ENCODE measurements around the gene TEX22.

DNA sequence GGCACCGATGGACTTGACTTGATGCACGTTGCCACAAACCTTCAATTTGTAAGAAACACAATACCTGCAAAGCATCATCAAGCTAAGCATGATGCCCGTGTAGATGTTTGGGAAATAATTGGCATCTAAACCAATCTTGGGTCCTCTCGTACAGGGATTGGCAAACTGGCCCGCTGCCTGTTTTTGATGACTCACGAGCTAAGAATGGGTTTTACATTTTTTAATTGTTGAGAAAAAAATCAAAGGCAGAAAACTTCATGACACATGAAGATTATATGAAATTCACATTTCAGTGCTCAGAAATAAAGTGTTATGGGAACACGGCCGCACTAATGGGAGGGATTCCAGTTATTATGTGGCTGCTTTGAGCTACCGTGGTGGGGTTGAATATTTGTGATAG, 32.2 kb downstream of the TEX22 start:
- TF ChIP-seq RAD21 (IDR thresholded peaks at IDR 0.05) = no peak
- TF ChIP-seq YY1 (IDR thresholded peaks at IDR 0.05) = no peak
- TF ChIP-seq JUND (IDR thresholded peaks at IDR 0.05) = peak in 1 of 2 donors; percentile 24
- no peak for TF ChIP-seq NR2F2 (IDR thresholded peaks at IDR 0.05)
- TF ChIP-seq, protein P1, sequence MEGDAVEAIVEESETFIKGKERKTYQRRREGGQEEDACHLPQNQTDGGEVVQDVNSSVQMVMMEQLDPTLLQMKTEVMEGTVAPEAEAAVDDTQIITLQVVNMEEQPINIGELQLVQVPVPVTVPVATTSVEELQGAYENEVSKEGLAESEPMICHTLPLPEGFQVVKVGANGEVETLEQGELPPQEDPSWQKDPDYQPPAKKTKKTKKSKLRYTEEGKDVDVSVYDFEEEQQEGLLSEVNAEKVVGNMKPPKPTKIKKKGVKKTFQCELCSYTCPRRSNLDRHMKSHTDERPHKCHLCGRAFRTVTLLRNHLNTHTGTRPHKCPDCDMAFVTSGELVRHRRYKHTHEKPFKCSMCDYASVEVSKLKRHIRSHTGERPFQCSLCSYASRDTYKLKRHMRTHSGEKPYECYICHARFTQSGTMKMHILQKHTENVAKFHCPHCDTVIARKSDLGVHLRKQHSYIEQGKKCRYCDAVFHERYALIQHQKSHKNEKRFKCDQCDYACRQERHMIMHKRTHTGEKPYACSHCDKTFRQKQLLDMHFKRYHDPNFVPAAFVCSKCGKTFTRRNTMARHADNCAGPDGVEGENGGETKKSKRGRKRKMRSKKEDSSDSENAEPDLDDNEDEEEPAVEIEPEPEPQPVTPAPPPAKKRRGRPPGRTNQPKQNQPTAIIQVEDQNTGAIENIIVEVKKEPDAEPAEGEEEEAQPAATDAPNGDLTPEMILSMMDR (IDR thresholded peaks at IDR 0.05; ENCODE audit: low read depth, low read length, missing input control) = no peak
- TF ChIP-seq, protein P2, sequence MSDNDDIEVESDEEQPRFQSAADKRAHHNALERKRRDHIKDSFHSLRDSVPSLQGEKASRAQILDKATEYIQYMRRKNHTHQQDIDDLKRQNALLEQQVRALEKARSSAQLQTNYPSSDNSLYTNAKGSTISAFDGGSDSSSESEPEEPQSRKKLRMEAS (IDR thresholded peaks at IDR 0.05) = no peak
- TF ChIP-seq REST (IDR thresholded peaks at IDR 0.05) = no peak
- TF ChIP-seq ATF3 (IDR thresholded peaks at IDR 0.05) = no peak
- no peak for TF ChIP-seq GABPA (IDR thresholded peaks at IDR 0.05 in 1 of 2, conservative IDR thresholded peaks at IDR 0.05 in 1 of 2)
- no peak for TF ChIP-seq SP1 (IDR thresholded peaks at IDR 0.05)
- TF ChIP-seq RXRA (IDR thresholded peaks at IDR 0.05) = no peak
- no peak for TF ChIP-seq EGR1 (IDR thresholded peaks at IDR 0.05; ENCODE audit: low read depth in 2 of 2)
- TF ChIP-seq FOXA1 (IDR thresholded peaks at IDR 0.05) = no peak

Data from liver (tissue), 3 donors.